ENCODE measurements around the gene ZNF503.

Gene ZNF503

DNA sequence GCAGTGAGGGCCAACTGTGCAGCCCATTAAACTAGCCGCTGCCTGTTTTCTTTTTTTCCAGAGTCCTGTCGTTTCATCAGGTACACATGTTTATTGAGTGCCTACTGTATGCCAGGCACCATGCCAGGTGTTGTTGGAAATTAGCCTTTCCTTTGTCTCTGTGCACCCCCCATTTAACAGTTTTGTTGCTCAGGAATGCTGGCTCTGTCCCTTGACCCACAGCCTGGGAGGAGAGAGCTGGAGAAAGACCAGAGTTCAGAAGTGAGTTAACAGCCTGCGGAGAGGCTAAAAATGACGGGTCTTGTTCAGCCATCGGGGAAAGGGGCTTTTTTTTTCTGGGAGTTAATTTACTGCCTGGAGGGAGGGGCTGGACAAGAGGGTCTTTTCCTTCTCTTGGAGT is 31.2 kb upstream of the ZNF503 start:
- FAIRE-seq (no peak), DNase-seq (ENCODE audit: insufficient read length, low spot score) (no peak)
- TF ChIP-seq POU2F2 (IDR thresholded peaks at IDR 0.05; ENCODE audit: low read depth, low read length) (no peak), TAF1 (IDR thresholded peaks at IDR 0.05; ENCODE audit: low read depth, low read length) (no peak), POLR2A (IDR thresholded peaks at IDR 0.05; ENCODE audit: low read depth, low read length) (no peak), SPI1 (IDR thresholded peaks at IDR 0.05; ENCODE audit: low read depth, low read length) (no peak), PAX5 (IDR thresholded peaks at IDR 0.05; ENCODE audit: insufficient read depth, low read length, severe bottlenecking) (no peak), POLR2AphosphoS5 (IDR thresholded peaks at IDR 0.05; ENCODE audit: low read depth, low read length) (no peak)

DNA sequence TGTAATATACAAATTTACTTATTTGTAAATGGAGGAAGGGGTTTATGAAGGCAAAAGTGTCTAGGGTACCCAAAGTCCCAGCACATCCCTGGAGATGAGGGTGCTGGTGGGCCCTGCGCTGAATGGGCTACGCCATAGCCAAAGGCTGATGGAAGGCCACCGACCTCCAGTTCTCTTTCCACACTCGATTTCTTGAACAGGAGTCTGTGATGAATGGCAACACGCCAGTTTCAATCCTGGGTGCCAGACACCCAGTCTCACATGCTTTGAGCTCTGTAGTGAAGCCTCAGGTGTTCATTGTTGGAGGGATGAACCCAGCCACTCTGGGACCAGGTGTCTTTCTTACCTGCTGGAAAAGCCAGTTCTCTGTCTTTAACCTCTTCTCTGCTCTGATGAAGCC is 30.6 kb upstream of the ZNF503 start:
- FAIRE-seq (no peak), DNase-seq (ENCODE audit: insufficient read length, low spot score) (no peak)
- no peak for TF ChIP-seq POLR2AphosphoS5 (IDR thresholded peaks at IDR 0.05; ENCODE audit: low read depth, low read length)

GRCh38 chr10:75431180-75432111 is 29.9 kb upstream of the ZNF503 start, which contains the start of gene LRMDA:
LRMDA (plus strand) TSS chr10:75431624.
- DNase-seq (ENCODE audit: insufficient read length, low spot score), result no peak
- TF ChIP-seq SPI1 (IDR thresholded peaks at IDR 0.05; ENCODE audit: low read depth, low read length), result no peak
- no peak for TF ChIP-seq TAF1 (IDR thresholded peaks at IDR 0.05; ENCODE audit: low read depth, low read length)
- TF ChIP-seq POLR2A (IDR thresholded peaks at IDR 0.05; ENCODE audit: low read depth, low read length), result no peak
- no peak for TF ChIP-seq PAX5 (IDR thresholded peaks at IDR 0.05; ENCODE audit: insufficient read depth, low read length, severe bottlenecking)
- TF ChIP-seq POU2F2 (IDR thresholded peaks at IDR 0.05; ENCODE audit: low read depth, low read length), result no peak
- no peak for TF ChIP-seq POLR2AphosphoS5 (IDR thresholded peaks at IDR 0.05; ENCODE audit: low read depth, low read length)
- FAIRE-seq, result no peak

DNA sequence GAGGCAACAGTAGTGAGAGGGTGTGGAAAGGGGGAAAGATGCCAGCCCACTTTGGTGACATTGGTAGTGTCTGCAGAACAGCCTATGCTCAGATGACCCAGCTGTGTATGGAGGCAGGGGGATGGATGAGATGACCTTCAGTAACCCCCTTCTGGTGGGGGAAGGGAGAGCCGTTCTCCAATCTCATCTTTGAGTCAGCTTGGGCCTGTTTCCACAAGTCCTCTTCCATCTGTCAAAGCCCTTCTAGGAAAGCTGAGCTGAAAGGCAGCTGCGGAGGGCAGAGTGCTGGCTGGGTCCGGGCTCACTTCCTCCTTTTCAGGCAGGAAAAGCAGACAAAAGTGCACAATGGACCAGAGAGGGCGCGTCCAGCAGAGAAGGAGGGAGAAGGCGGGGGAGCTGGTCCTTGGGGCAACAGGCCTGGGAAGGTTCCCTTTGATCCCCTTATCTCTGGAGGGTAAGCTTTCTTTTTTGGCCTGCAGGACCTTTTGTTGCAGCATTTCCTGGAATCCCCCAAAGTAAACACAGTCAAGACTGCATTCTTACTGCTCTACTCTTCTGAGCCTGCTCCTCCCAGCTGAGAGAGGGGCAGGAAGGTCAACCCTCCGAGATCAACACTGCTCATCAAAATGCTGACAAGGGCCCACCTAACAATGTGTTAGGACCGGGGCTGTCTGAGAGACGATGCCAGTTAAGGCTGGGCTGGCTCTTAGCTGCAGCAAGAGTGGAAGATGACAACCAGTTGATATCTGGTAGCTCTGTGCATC is 28.6 kb upstream of the ZNF503 start:
- FAIRE-seq, result no peak
- no peak for DNase-seq (ENCODE audit: insufficient read length, low spot score)
- TF ChIP-seq TAF1 (IDR thresholded peaks at IDR 0.05; ENCODE audit: low read depth, low read length) (no peak), POLR2A (IDR thresholded peaks at IDR 0.05; ENCODE audit: low read depth, low read length) (no peak), SPI1 (IDR thresholded peaks at IDR 0.05; ENCODE audit: low read depth, low read length) (peak; percentile 25; the same call in 1 of the 2 replicates), PAX5 (IDR thresholded peaks at IDR 0.05; ENCODE audit: insufficient read depth, low read length, severe bottlenecking) (no peak)

DNA sequence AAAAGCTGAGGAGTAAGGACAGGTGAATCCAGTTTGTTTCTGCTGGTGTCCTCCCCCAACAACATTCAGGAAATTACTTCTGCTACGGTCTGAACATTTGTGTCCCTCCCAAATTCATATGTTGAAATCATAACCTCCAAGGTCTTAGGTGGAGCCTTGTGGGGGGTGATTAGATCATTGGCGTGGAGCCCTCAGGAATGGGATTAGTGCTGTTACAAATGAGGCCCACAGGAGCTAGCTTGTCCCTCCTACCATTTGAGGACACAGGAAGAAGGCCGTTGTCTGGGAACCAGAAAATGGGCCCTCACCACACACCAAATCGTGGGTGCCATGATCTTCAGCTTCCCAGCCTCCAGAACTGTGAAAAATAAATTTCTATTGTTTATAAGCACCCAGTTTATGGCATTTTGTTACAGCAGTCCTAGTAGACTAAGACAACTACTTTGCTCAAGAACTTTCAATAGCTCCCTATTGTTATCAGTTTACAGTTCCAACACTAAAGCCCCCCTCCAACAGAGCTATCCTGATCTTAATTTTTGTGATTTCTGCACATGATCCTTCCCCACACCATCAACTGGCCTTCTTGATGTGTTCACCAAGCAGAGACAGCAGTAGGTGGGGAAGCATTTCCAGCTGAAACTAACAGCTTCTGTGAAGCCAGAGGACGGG is 27.7 kb upstream of the ZNF503 start:
- no peak for TF ChIP-seq SPI1 (IDR thresholded peaks at IDR 0.05; ENCODE audit: low read depth, low read length)
- no peak for TF ChIP-seq TAF1 (IDR thresholded peaks at IDR 0.05; ENCODE audit: low read depth, low read length)
- no peak for TF ChIP-seq POLR2AphosphoS5 (IDR thresholded peaks at IDR 0.05; ENCODE audit: low read depth, low read length)
- no peak for TF ChIP-seq POU2F2 (IDR thresholded peaks at IDR 0.05; ENCODE audit: low read depth, low read length)
- TF ChIP-seq POLR2A (IDR thresholded peaks at IDR 0.05; ENCODE audit: low read depth, low read length), result no peak
- no peak for TF ChIP-seq PAX5 (IDR thresholded peaks at IDR 0.05; ENCODE audit: insufficient read depth, low read length, severe bottlenecking)
- FAIRE-seq (no peak), DNase-seq (ENCODE audit: insufficient read length, low spot score) (no peak)

DNA sequence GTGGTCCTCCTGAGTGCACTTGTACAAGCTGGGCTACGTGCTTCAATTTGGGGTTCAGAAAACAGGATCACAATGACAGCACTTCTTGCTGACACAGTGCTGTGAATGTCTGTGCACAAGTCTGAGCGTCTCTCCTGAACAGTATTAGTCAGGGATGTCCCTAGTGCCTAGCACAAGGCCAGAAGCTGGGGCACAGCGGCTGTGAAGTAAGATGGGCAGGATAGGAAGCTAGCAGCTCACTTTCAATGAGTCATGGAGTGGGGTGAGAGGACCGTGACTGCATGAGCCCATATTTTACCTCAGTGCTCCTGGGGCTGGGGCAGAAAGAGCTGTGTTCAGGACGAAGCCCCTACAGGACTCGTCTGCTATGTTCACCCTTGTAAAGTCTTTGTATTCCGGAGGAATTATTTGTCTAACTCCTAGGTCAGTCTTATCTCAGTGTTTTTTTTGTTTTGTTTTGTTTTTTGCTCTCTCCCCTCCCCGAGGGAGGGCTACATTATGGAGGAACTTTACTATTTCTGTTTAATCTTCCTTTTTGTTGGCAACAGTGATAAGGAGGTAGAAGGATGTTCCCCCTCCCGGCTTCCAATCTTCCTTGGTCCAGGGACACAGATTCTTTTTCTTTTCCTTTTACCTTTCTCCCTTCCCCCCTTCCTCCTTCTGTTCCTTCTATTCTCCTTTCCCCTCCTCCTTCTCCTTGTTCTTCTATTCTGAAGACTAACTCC is 27.0 kb upstream of the ZNF503 start:
- no peak for FAIRE-seq
- TF ChIP-seq POLR2AphosphoS5 (IDR thresholded peaks at IDR 0.05; ENCODE audit: low read depth, low read length) (no peak), POLR2A (IDR thresholded peaks at IDR 0.05; ENCODE audit: low read depth, low read length) (no peak), POU2F2 (IDR thresholded peaks at IDR 0.05; ENCODE audit: low read depth, low read length) (no peak), TAF1 (IDR thresholded peaks at IDR 0.05; ENCODE audit: low read depth, low read length) (no peak), SPI1 (IDR thresholded peaks at IDR 0.05; ENCODE audit: low read depth, low read length) (no peak)
- no peak for DNase-seq (ENCODE audit: insufficient read length, low spot score)

DNA sequence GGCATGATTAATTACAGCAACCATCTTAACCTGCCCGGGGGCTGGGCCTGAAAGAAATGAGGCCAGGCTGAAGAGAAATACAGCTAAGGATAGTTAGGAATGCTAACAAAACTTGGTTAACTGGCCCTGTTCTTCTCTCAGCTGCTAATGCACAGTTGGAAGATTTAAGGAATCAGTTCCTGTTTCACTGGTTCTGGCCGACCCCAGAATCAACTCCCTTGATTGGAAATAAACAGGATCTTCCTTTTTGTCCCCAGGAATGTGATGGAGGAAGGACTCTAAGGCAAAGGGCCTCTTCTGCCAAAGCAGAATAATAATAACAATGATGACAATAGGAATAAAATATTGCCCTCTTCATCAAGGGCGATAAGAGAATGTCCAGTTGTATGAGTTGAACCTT is 26.4 kb upstream of the ZNF503 start:
- DNase-seq (ENCODE audit: insufficient read length, low spot score) (no peak), FAIRE-seq (no peak)
- no peak for TF ChIP-seq POLR2AphosphoS5 (IDR thresholded peaks at IDR 0.05; ENCODE audit: low read depth, low read length)
- TF ChIP-seq PAX5 (IDR thresholded peaks at IDR 0.05; ENCODE audit: insufficient read depth, low read length, severe bottlenecking), result no peak
- TF ChIP-seq POLR2A (IDR thresholded peaks at IDR 0.05; ENCODE audit: low read depth, low read length), result no peak
- TF ChIP-seq TAF1 (IDR thresholded peaks at IDR 0.05; ENCODE audit: low read depth, low read length), result no peak
- TF ChIP-seq POU2F2 (IDR thresholded peaks at IDR 0.05; ENCODE audit: low read depth, low read length), result no peak
- TF ChIP-seq SPI1 (IDR thresholded peaks at IDR 0.05; ENCODE audit: low read depth, low read length), result no peak

DNA sequence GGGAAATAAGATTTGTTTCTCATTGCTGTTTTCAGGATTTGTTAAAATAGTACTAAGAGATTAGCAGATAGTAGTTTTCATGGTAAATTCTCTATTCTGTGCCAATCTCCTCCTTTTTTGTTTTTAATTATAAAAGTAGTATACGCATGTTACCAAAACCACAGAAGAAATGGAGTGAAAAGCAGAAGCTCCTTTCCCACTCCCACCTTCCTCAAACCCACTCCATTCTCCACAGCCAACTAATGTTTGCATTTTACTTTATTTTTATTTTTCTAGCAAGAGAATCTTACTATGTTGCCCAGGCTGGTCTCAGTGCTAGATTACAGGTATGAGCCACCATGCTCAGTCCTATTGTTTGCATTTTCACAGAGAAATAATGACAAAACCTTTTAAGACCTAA is 25.3 kb upstream of the ZNF503 start:
- TF ChIP-seq SPI1 (IDR thresholded peaks at IDR 0.05; ENCODE audit: low read depth, low read length) (no peak), POLR2AphosphoS5 (IDR thresholded peaks at IDR 0.05; ENCODE audit: low read depth, low read length) (no peak), PAX5 (IDR thresholded peaks at IDR 0.05; ENCODE audit: insufficient read depth, low read length, severe bottlenecking) (no peak), TAF1 (IDR thresholded peaks at IDR 0.05; ENCODE audit: low read depth, low read length) (no peak), POU2F2 (IDR thresholded peaks at IDR 0.05; ENCODE audit: low read depth, low read length) (no peak), POLR2A (IDR thresholded peaks at IDR 0.05; ENCODE audit: low read depth, low read length) (no peak)
- no peak for FAIRE-seq

More for the DNA sequence above, 25.3 kb upstream of the ZNF503 start:
- DNase-seq (ENCODE audit: insufficient read length, low spot score), result no peak

Measured in GM12891 (cell line).